Measurements from ENCODE around the gene TSSK6. TPM values are rescaled to one million over a fixed set of nuclear protein-coding genes. Genes with fewer than 3 reads are reported as not detected.

TSSK6 gene
- polyA plus RNA-seq, 1 donor (not counting 4 experiments of a cell fraction or from before 2014, with no cell fraction given), result 0.47 TPM

- Histone ChIP-seq H2AFZ (ENCODE audit: control insufficient read depth, low read length) (no peak overlapping the region), H3K4me2 (ENCODE audit: control insufficient read depth, extremely low read depth, insufficient read depth, low read depth, low read length) (peak overlapping the region; percentile 77), H4K20me1 (ENCODE audit: control insufficient read depth, extremely low read depth, insufficient read depth, low read length) (no peaks in the 10 kb centered on the region), H3K9ac (ENCODE audit: control insufficient read depth, extremely low read depth, insufficient read depth, low read length) (peak overlapping the region; percentile 75), H3K4me3 (ENCODE audit: control insufficient read depth in 2 of 3, extremely low read depth in 1 of 3, insufficient read depth in 2 of 3, low read depth in 1 of 3, low read length in 3 of 3) (peak overlapping the region in 1 of 3 experiments; percentile 1), H3K4me1 (ENCODE audit: control insufficient read depth, extremely low read depth, insufficient read depth, low read length) (peaks cover 49% of the 10 kb centered on the region), H3K27me3 (ENCODE audit: control insufficient read depth, extremely low read depth, insufficient read depth, low read length) (no peaks in the 10 kb centered on the region), H3K79me2 (ENCODE audit: control insufficient read depth, insufficient read depth, low read length) (peaks cover 55% of the 10 kb centered on the region), H3K9me1 (ENCODE audit: control insufficient read depth, extremely low read depth, insufficient read depth, low read length) (no peaks in the 10 kb centered on the region), H3K27ac (ENCODE audit: control insufficient read depth, insufficient read depth, low read length) (peak overlapping the region; percentile 85), H3K36me3 (ENCODE audit: control insufficient read depth in 2 of 2, extremely low read depth in 1 of 2, insufficient read depth in 2 of 2, low read length in 2 of 2) (peaks cover 28 to 33% of the 10 kb centered on the region in 2 experiments), H3K9me3 (ENCODE audit: control insufficient read depth, low read depth, low read length) (no peaks in the 10 kb centered on the region)
- TF ChIP-seq EZH2 (IDR thresholded peaks at IDR 0.05; ENCODE audit: low read length), result no peak
- TF ChIP-seq, protein P1, sequence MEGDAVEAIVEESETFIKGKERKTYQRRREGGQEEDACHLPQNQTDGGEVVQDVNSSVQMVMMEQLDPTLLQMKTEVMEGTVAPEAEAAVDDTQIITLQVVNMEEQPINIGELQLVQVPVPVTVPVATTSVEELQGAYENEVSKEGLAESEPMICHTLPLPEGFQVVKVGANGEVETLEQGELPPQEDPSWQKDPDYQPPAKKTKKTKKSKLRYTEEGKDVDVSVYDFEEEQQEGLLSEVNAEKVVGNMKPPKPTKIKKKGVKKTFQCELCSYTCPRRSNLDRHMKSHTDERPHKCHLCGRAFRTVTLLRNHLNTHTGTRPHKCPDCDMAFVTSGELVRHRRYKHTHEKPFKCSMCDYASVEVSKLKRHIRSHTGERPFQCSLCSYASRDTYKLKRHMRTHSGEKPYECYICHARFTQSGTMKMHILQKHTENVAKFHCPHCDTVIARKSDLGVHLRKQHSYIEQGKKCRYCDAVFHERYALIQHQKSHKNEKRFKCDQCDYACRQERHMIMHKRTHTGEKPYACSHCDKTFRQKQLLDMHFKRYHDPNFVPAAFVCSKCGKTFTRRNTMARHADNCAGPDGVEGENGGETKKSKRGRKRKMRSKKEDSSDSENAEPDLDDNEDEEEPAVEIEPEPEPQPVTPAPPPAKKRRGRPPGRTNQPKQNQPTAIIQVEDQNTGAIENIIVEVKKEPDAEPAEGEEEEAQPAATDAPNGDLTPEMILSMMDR (optimal IDR thresholded peaks at IDR 0.05 in 1 of 3, IDR thresholded peaks at IDR 0.05 in 1 of 3, conservative IDR thresholded peaks at IDR 0.05 in 1 of 3; ENCODE audit: extremely low read depth in 1 of 3, insufficient read depth in 2 of 3, low read length in 3 of 3), result peak; percentile 74 to 90 (median 78)
- dilution Hi-C loops (cut with MboI; ENCODE audit: extremely low pct_ligation_motif_present, low sequenced_read_pairs), result no loop called here
- peak; percentile 41 for DNase-seq (ENCODE audit: low read depth, low spot score)
- FAIRE-seq, result peak; percentile 71
Observed at GRCh38 chr19:19490214-19490968, 25.0 kb downstream of the TSSK6 start.

- Histone ChIP-seq H3K4me3 (ENCODE audit: control insufficient read depth in 2 of 3, extremely low read depth in 1 of 3, insufficient read depth in 2 of 3, low read depth in 1 of 3, low read length in 3 of 3) (peak overlapping the region in 1 of 3 experiments; percentile 9), H3K9me3 (ENCODE audit: control insufficient read depth, low read depth, low read length) (no peaks in the 10 kb centered on the region), H3K9ac (ENCODE audit: control insufficient read depth, extremely low read depth, insufficient read depth, low read length) (peak overlapping the region; percentile 75), H3K36me3 (ENCODE audit: control insufficient read depth in 2 of 2, extremely low read depth in 1 of 2, insufficient read depth in 2 of 2, low read length in 2 of 2) (peaks cover 28 to 31% of the 10 kb centered on the region in 2 experiments), H3K9me1 (ENCODE audit: control insufficient read depth, extremely low read depth, insufficient read depth, low read length) (no peaks in the 10 kb centered on the region), H3K27me3 (ENCODE audit: control insufficient read depth, extremely low read depth, insufficient read depth, low read length) (no peaks in the 10 kb centered on the region), H4K20me1 (ENCODE audit: control insufficient read depth, extremely low read depth, insufficient read depth, low read length) (no peaks in the 10 kb centered on the region), H3K79me2 (ENCODE audit: control insufficient read depth, insufficient read depth, low read length) (peaks cover 59% of the 10 kb centered on the region), H3K4me1 (ENCODE audit: control insufficient read depth, extremely low read depth, insufficient read depth, low read length) (peaks cover 55% of the 10 kb centered on the region), H3K4me2 (ENCODE audit: control insufficient read depth, extremely low read depth, insufficient read depth, low read depth, low read length) (peak overlapping the region; percentile 77), H3K27ac (ENCODE audit: control insufficient read depth, insufficient read depth, low read length) (peak overlapping the region; percentile 85), H2AFZ (ENCODE audit: control insufficient read depth, low read length) (no peak overlapping the region)
- dilution Hi-C loops (cut with MboI; ENCODE audit: extremely low pct_ligation_motif_present, low sequenced_read_pairs), result no loop called here
- no peak for FAIRE-seq
- no peak for TF ChIP-seq EZH2 (IDR thresholded peaks at IDR 0.05; ENCODE audit: low read length)
- TF ChIP-seq, protein P1 (optimal IDR thresholded peaks at IDR 0.05 in 1 of 3, IDR thresholded peaks at IDR 0.05 in 1 of 3, conservative IDR thresholded peaks at IDR 0.05 in 1 of 3; ENCODE audit: extremely low read depth in 1 of 3, insufficient read depth in 2 of 3, low read length in 3 of 3), result no peak
- no peak for DNase-seq (ENCODE audit: low read depth, low spot score)
Observed at GRCh38 chr19:19489804-19490204, 25.5 kb downstream of the TSSK6 start.
